HEK293T (cell line): ENCODE measurements around the gene CNIH3.

ENCODE experiments used
- CTCF ChIA-PET: fragments of 350-600 bp; formaldehyde crosslinking; extraction: SDS; loops from one replicate; lab custom pipeline; 2021; ENCODE audit warnings: antibody characterized with exemption, inconsistent platforms; lab: Yijun Ruan, JAX
- POLR2A ChIA-PET: fragments of 350-600 bp; formaldehyde crosslinking; extraction: SDS; loops from one replicate; lab custom pipeline; 2020; ENCODE audit warnings: antibody characterized with exemption, inconsistent platforms; lab: Yijun Ruan, JAX
- DNase-seq: peaks from one replicate; pipeline ENCODE4 v3.0.0; 2012; ENCODE audit warnings: mixed read lengths; ENCODE audit errors: extremely low spot score
- ARNT ChIP-seq: fragments of 450-650 bp; IDR thresholded peaks from 2 replicates; pipeline ENCODE4 v1.6.1; 2017; ENCODE audit warnings: mild to moderate bottlenecking
- BHLHE40 ChIP-seq: fragments of 450-650 bp; IDR thresholded peaks from 2 replicates; pipeline ENCODE4 v1.6.1; 2016; ENCODE audit warnings: mild to moderate bottlenecking, moderate library complexity, borderline replicate concordance
- CTBP1 ChIP-seq: fragments of 450-650 bp; IDR thresholded peaks from 2 replicates; pipeline ENCODE4 v1.6.1; 2016; ENCODE audit warnings: borderline replicate concordance
- ELF4 ChIP-seq: fragments of 450-650 bp; IDR thresholded peaks from 2 replicates; pipeline ENCODE4 v1.6.1; 2017; ENCODE audit warnings: antibody characterized with exemption
- FOXA1 ChIP-seq: fragments of 450-650 bp; IDR thresholded peaks from 2 replicates; pipeline ENCODE4 v1.6.1; 2016; ENCODE audit warnings: mild to moderate bottlenecking
- FOXK2 ChIP-seq: fragments of 450-650 bp; IDR thresholded peaks from 2 replicates; pipeline ENCODE4 v1.6.1; 2016; ENCODE audit warnings: mild to moderate bottlenecking
- FOXM1 ChIP-seq: fragments of 450-650 bp; IDR thresholded peaks from 2 replicates; pipeline ENCODE4 v1.6.1; 2017; ENCODE audit warnings: mild to moderate bottlenecking, borderline replicate concordance
- HDGF ChIP-seq: fragments of 450-650 bp; IDR thresholded peaks from 2 replicates; pipeline ENCODE4 v1.6.1; 2017; ENCODE audit warnings: antibody characterized with exemption, borderline replicate concordance
- L3MBTL2 ChIP-seq: fragments of 450-650 bp; conservative IDR thresholded peaks from 2 replicates; pipeline ENCODE4 v1.6.1; 2016; ENCODE audit warnings: mild to moderate bottlenecking
- LEF1 ChIP-seq: fragments of 450-650 bp; IDR thresholded peaks from 2 replicates; pipeline ENCODE4 v1.6.1; 2017; ENCODE audit warnings: mild to moderate bottlenecking, borderline replicate concordance
- NFRKB ChIP-seq: fragments of 450-650 bp; IDR thresholded peaks from 2 replicates; pipeline ENCODE4 v1.6.1; 2016; ENCODE audit warnings: mild to moderate bottlenecking, moderate library complexity
- SP1 ChIP-seq: fragments of 450-650 bp; IDR thresholded peaks from 2 replicates; pipeline ENCODE4 v1.6.1; 2017
- SUZ12 ChIP-seq: fragments of 450-650 bp; IDR thresholded peaks from 2 replicates; pipeline ENCODE4 v1.6.1; 2016; ENCODE audit warnings: mild to moderate bottlenecking
- TARDBP ChIP-seq: fragments of 450-650 bp; IDR thresholded peaks from 2 replicates; pipeline ENCODE4 v1.6.1; 2016
- ZNF384 ChIP-seq: fragments of 450-650 bp; IDR thresholded peaks from 2 replicates; pipeline ENCODE4 v1.6.1; 2016
- TF ChIP-seq, protein P1 (sequence below): fragments of 450-650 bp; IDR thresholded peaks from 2 replicates; pipeline ENCODE4 v1.6.1; 2016

CNIH3 gene

GRCh38 chr1:224744521-224744920 is 128.4 kb downstream of the CNIH3 start:
- ChIA-PET POLR2A (no interaction called here), CTCF (no interaction called here)
- TF ChIP-seq, protein P1, sequence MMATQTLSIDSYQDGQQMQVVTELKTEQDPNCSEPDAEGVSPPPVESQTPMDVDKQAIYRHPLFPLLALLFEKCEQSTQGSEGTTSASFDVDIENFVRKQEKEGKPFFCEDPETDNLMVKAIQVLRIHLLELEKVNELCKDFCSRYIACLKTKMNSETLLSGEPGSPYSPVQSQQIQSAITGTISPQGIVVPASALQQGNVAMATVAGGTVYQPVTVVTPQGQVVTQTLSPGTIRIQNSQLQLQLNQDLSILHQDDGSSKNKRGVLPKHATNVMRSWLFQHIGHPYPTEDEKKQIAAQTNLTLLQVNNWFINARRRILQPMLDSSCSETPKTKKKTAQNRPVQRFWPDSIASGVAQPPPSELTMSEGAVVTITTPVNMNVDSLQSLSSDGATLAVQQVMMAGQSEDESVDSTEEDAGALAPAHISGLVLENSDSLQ, result no peak
- TF ChIP-seq SP1 (no peak), NFRKB (no peak), BHLHE40 (no peak), TARDBP (no peak)
- DNase-seq, result no peak

DNA sequence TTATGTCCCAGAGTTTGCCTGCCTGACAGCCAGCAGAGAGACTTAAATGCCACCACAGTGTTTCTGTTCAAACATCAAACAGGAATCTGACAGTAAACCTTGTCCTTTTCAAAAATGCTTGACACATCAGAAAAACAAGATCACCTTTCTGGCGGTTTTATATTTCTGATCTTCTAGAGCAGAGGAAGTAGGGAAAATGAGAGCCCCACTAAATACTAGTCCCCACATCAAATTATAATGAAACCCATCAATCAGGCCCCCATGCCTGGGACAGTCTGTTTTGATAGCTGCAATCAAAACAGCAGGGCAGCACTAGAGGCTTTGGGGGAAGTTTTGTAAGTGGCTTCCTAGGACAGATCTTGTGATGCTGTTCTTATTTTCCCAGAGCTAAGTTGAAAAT is 129.3 kb downstream of the CNIH3 start:
- DNase-seq, result no peak
- TF ChIP-seq BHLHE40 (no peak), LEF1 (no peak), FOXA1 (no peak), SUZ12 (no peak), L3MBTL2 (no peak)
- TF ChIP-seq, protein P1, result peak; percentile 54; the same call in 1 of the 2 replicates
- ChIA-PET POLR2A (no interaction called here), CTCF (interaction anchor here (1.3 kb wide), 1 partner anchor 16 kb away, joined by 3 read pairs; no protein-coding TSS in a partner anchor)

- DNase-seq, result no peak
- CTCF ChIA-PET, result interaction anchor here (1.3 kb wide), 1 partner anchor 15 kb away, joined by 3 read pairs; no protein-coding TSS in a partner anchor
- no peak for TF ChIP-seq CTBP1
- TF ChIP-seq BHLHE40, result no peak
- no peak for TF ChIP-seq HDGF
- TF ChIP-seq L3MBTL2, result no peak
- TF ChIP-seq ARNT, result no peak
- TF ChIP-seq, protein P1, result no peak
- no peak for TF ChIP-seq SP1
- no peak for TF ChIP-seq NFRKB
- no peak for TF ChIP-seq FOXA1
- no peak for TF ChIP-seq ELF4
- no peak for TF ChIP-seq FOXK2
- TF ChIP-seq SUZ12, result no peak
- TF ChIP-seq LEF1, result no peak
- TF ChIP-seq TARDBP, result no peak
- POLR2A ChIA-PET, result no interaction called here
Measured at GRCh38 chr1:224745924-224746323, 129.8 kb downstream of the CNIH3 start.

DNA sequence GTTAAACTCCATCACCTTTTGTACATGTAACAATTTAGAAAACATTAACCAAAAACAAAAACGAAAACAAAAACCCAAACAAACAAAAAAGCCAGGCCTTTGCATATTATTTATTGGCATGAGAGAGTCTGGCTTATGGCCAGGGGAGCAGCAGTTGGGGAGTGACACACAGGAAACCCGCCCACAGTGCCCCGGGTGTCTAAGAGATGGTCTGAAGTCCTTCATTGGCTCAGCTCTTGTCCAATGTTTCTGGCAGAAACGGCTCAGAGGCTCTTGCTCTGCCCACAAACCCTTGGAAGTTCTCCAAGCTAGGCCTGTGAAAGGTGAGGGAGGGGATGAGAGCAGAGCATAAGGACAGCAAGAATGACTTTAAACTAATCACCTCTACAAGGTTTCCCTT is 131.5 kb downstream of the CNIH3 start:
- DNase-seq, result no peak
- TF ChIP-seq CTBP1 (no peak), HDGF (no peak), FOXM1 (no peak), ARNT (no peak), ZNF384 (no peak), LEF1 (no peak), TARDBP (no peak), SP1 (no peak), SUZ12 (no peak), BHLHE40 (no peak), L3MBTL2 (no peak), NFRKB (no peak), FOXA1 (no peak), ELF4 (no peak)
- TF ChIP-seq, protein P1, result no peak
- ChIA-PET CTCF (no interaction called here), POLR2A (no interaction called here)

DNA sequence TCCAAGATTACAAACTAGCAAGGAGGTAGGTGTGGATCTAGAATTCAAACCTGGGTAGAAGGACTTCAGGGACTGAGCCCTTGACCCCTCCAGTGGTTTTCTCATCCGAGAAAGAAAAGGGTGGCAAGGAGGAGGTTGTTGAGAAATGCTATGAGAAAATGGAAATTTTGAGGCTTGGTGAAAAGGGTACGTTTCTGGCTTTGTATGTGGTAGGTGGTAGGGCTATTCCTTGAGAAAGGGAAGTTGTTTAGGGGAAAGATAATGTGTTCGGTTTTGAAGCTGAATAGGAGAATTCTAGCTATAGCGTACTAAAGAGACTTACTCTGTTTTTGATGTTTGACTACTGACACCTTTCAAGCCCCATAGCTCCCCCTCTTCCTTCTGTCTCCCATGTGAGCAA is 133.8 kb downstream of the CNIH3 start:
- no peak for TF ChIP-seq CTBP1
- no peak for TF ChIP-seq FOXM1
- no peak for TF ChIP-seq TARDBP
- TF ChIP-seq SP1, result no peak
- no peak for TF ChIP-seq NFRKB
- TF ChIP-seq, protein P1, result no peak
- TF ChIP-seq ELF4, result no peak
- no peak for TF ChIP-seq FOXA1
- no peak for TF ChIP-seq FOXK2
- TF ChIP-seq SUZ12, result no peak
- no peak for TF ChIP-seq HDGF
- no peak for TF ChIP-seq ZNF384
- CTCF ChIA-PET, result no interaction called here
- POLR2A ChIA-PET, result no interaction called here
- DNase-seq, result no peak
